ENCODE data around the gene TLX2. TPM values are rescaled to one million over a fixed set of nuclear protein-coding genes. Genes with fewer than 3 reads are reported as not detected.

The TLX2 gene
- total RNA-seq, 1 donor from 2014 or later: 6.6 TPM

GRCh38 chr2:74556159-74556558 lies 41.9 kb downstream of the TLX2 start:
- Histone ChIP-seq H3K9me3 (no peaks in the 10 kb centered on the region), H3K36me3 (no peaks in the 10 kb centered on the region), H3K4me3 (no peak overlapping the region), H3K4me1 (peaks cover 29% of the 10 kb centered on the region), H3K27me3 (no peaks in the 10 kb centered on the region), H3K27ac (no peak overlapping the region)
- no peak for DNase-seq (ENCODE audit: extremely low spot score in 2 of 2)
- TF ChIP-seq CTCF (IDR thresholded peaks at IDR 0.05) (no peak), POLR2A (IDR thresholded peaks at IDR 0.05) (no peak), POLR2AphosphoS5 (IDR thresholded peaks at IDR 0.05; ENCODE audit: insufficient read depth in 1 of 2, low read depth in 1 of 2) (no peak)
- intact Hi-C loops (cut with DNase I): no loop called here

- Histone ChIP-seq H3K4me1 (peaks cover 29% of the 10 kb centered on the region), H3K27ac (no peak overlapping the region), H3K27me3 (no peaks in the 10 kb centered on the region), H3K9me3 (no peaks in the 10 kb centered on the region), H3K36me3 (no peaks in the 10 kb centered on the region), H3K4me3 (no peak overlapping the region)
- intact Hi-C loops (cut with DNase I): no loop called here
- TF ChIP-seq POLR2AphosphoS5 (IDR thresholded peaks at IDR 0.05; ENCODE audit: insufficient read depth in 1 of 2, low read depth in 1 of 2) (no peak), POLR2A (IDR thresholded peaks at IDR 0.05) (no peak), CTCF (IDR thresholded peaks at IDR 0.05) (no peak)
- no peak for DNase-seq (ENCODE audit: extremely low spot score in 2 of 2)
Observed at GRCh38 chr2:74556831-74557370, 42.7 kb downstream of the TLX2 start.

GRCh38 chr2:74558284-74559230 lies 44.3 kb downstream of the TLX2 start:
- no peak for TF ChIP-seq CTCF (IDR thresholded peaks at IDR 0.05)
- TF ChIP-seq POLR2A (IDR thresholded peaks at IDR 0.05): no peak
- no peak for TF ChIP-seq POLR2AphosphoS5 (IDR thresholded peaks at IDR 0.05; ENCODE audit: insufficient read depth in 1 of 2, low read depth in 1 of 2)
- Histone ChIP-seq H3K36me3 (no peaks in the 10 kb centered on the region), H3K27me3 (no peaks in the 10 kb centered on the region), H3K9me3 (no peaks in the 10 kb centered on the region), H3K27ac (no peak overlapping the region), H3K4me1 (peaks cover 13% of the 10 kb centered on the region), H3K4me3 (no peak overlapping the region)
- intact Hi-C loops (cut with DNase I): no loop called here
- DNase-seq (ENCODE audit: extremely low spot score in 2 of 2): no peak

GRCh38 chr2:74559912-74560311 lies 45.7 kb downstream of the TLX2 start:
- intact Hi-C loops (cut with DNase I): no loop called here
- peaks cover 11% of the 10 kb centered on the region for H3K4me1 ChIP-seq

More at GRCh38 chr2:74559912-74560311, 45.7 kb downstream of the TLX2 start:
- Histone ChIP-seq H3K27ac (no peak overlapping the region), H3K4me3 (no peak overlapping the region), H3K9me3 (no peaks in the 10 kb centered on the region), H3K27me3 (no peaks in the 10 kb centered on the region), H3K36me3 (no peaks in the 10 kb centered on the region)
- TF ChIP-seq CTCF (IDR thresholded peaks at IDR 0.05) (no peak), POLR2AphosphoS5 (IDR thresholded peaks at IDR 0.05; ENCODE audit: insufficient read depth in 1 of 2, low read depth in 1 of 2) (no peak), POLR2A (IDR thresholded peaks at IDR 0.05) (no peak)
- no peak for DNase-seq (ENCODE audit: extremely low spot score in 2 of 2)

Measured in vagina (tissue), 2 donors.